ENCODE results near the gene CDCP1.
A peak's percentile ranks its signal among the peaks of the same experiment; 100 is the strongest.

The CDCP1 gene

GRCh38 chr3:45125550-45126026, 20.6 kb downstream of the CDCP1 start:
- TF ChIP-seq CTCF (IDR thresholded peaks at IDR 0.05; ENCODE audit: low read depth, low read length) = no peak
- DNase-seq (ENCODE audit: extremely low read depth, low read depth) = no peak

GRCh38 chr3:45124956-45125355, 21.2 kb downstream of the CDCP1 start:
- TF ChIP-seq CTCF (IDR thresholded peaks at IDR 0.05; ENCODE audit: low read depth, low read length) = no peak
- no peak for DNase-seq (ENCODE audit: extremely low read depth, low read depth)

- peak; percentile 58 for DNase-seq (ENCODE audit: extremely low read depth, low read depth)
- no peak for TF ChIP-seq CTCF (IDR thresholded peaks at IDR 0.05; ENCODE audit: low read depth, low read length)
These were observed 21.8 kb downstream of the CDCP1 start for GRCh38 chr3:45124352-45124751.

- no peak for DNase-seq (ENCODE audit: extremely low read depth, low read depth)
- no peak for TF ChIP-seq CTCF (IDR thresholded peaks at IDR 0.05; ENCODE audit: low read depth, low read length)
These were observed 22.5 kb downstream of the CDCP1 start for GRCh38 chr3:45123581-45124269.

GRCh38 chr3:45123030-45123429, 23.1 kb downstream of the CDCP1 start:
- DNase-seq (ENCODE audit: extremely low read depth, low read depth) = peak; percentile 53

GRCh38 chr3:45120359-45121158, 25.6 kb downstream of the CDCP1 start:
- DNase-seq (ENCODE audit: extremely low read depth, low read depth) = no peak

More at GRCh38 chr3:45123030-45123429, 23.1 kb downstream of the CDCP1 start:
- no peak for TF ChIP-seq CTCF (IDR thresholded peaks at IDR 0.05; ENCODE audit: low read depth, low read length)

More at GRCh38 chr3:45120359-45121158, 25.6 kb downstream of the CDCP1 start:
- TF ChIP-seq CTCF (IDR thresholded peaks at IDR 0.05; ENCODE audit: low read depth, low read length) = no peak

Data from AG09319 (cell line).